Heart left ventricle (tissue), 16 donors: ENCODE data around the gene FXYD2. TPM values are rescaled to one million over a fixed set of nuclear protein-coding genes. Genes with fewer than 3 reads are reported as not detected.
A peak's percentile ranks its signal among the peaks of the same experiment; 100 is the strongest.
"Not testable (repeated sequence)": the region's sequence is repeated elsewhere in the genome, so short reads cannot be mapped to it uniquely, and the experiment has no call there.

Source experiments
- ATAC-seq, 4 donors: fragments of 200-7000 bp; cut with Tn5 transposase; one replicate each; pipeline ENCODE4 v1.9.1; 2020 to 2022; ENCODE audit warnings: moderate library complexity in 4 of 4, mild to moderate bottlenecking in 3 of 4, moderate number of reproducible peaks in 1 of 4
- DNase-seq, 5 donors: peaks; one replicate each; pipeline ENCODE4 v3.0.0-alpha.2; 2020
- H3K27ac ChIP-seq, 12 donors: fragments of 200-600 bp; sonication (generic) in 4 of 12; one replicate each; pipeline versions ENCODE4 v1.5.0 to v1.8.0; 2016 to 2022; ENCODE audit warnings: mild to moderate bottlenecking in 2 of 12
- H3K27me3 ChIP-seq, 9 donors: fragments of 200-600 bp; sonication (generic) in 2 of 9; one replicate each; pipeline versions ENCODE4 v1.5.1 to v1.8.0; 2016 to 2022; ENCODE audit warnings: mild to moderate bottlenecking in 3 of 9
- H3K36me3 ChIP-seq, 9 donors: fragments of 200-600 bp; sonication (generic) in 2 of 9; one replicate each; pipeline versions ENCODE4 v1.5.0 to v1.8.0; 2018 to 2022; ENCODE audit warnings: mild to moderate bottlenecking in 2 of 9
- H3K4me1 ChIP-seq, 12 donors: fragments of 200-600 bp; sonication (generic) in 4 of 12; one replicate each; pipeline versions ENCODE4 v1.5.0 to v1.8.0; 2016 to 2022; ENCODE audit warnings: mild to moderate bottlenecking in 3 of 12
- H3K4me3 ChIP-seq, 12 donors: fragments of 200-600 bp; sonication (generic) in 4 of 12; one replicate each; pipeline versions ENCODE4 v1.5.0 to v1.8.0; 2017 to 2022; ENCODE audit warnings: mild to moderate bottlenecking in 9 of 12, moderate library complexity in 4 of 12
- H3K9me3 ChIP-seq, 12 donors: fragments of 200-600 bp; sonication (generic) in 4 of 12; one replicate each; pipeline versions ENCODE4 v1.5.0 to v1.8.0; 2016 to 2022; ENCODE audit warnings: mild to moderate bottlenecking in 1 of 12
- POLR2A ChIP-seq, 2 donors: fragments of 450-650 bp; IDR thresholded peaks; one replicate each; pipeline ENCODE4 v1.6.1; 2017; ENCODE audit warnings: antibody characterized with exemption in 2 of 2, mild to moderate bottlenecking in 2 of 2, moderate library complexity in 2 of 2
- WGBS, 4 donors: extraction: QIAGEN DNeasy Blood & Tissue Kit in 2 of 4; methylation state at CpG; one replicate each; pipeline versions ENCODE4 v1.1.5 to v1.1.7; 2013 to 2018; 5-methylcytosine and 5-hydroxymethylcytosine counted together
- intact Hi-C, 10 donors: fragments of 100-400 bp; cut with DNase I; formaldehyde crosslinking; loops; one replicate each; pipeline versions ENCODE4 v1.11.1 to v1.14.2; 2022
- polyA plus RNA-seq, 2 donors: library from polyadenylated mRNA; stranded (reverse); fragments of 200-250 nt; gene quantifications; one replicate each; pipeline ENCODE4 v1.2.3, GENCODE V29; 2013
- total RNA-seq, 9 donors: library from RNA; depleted of rRNA in 2 of 9; stranded (reverse); fragments of >200 nt in 2 of 9; fragmentation: NEBNext Ultra II Directional in 3 of 9; extraction: Animal tissue kit (Norgen Biotek cat#: 25700) in 3 of 9; gene quantifications; one replicate each; pipeline versions ENCODE4 v1.1.0 to v1.2.4, GENCODE V29; 2016 to 2023
- TF ChIP-seq, protein P1 (sequence below), 12 donors: fragments of 200-600 bp; sonication (generic) in 4 of 12; IDR thresholded peaks; one replicate each; pipeline versions ENCODE4 v1.5.0 to v1.8.0; 2018 to 2022; ENCODE audit warnings: antibody characterized with exemption in 12 of 12, mild to moderate bottlenecking in 5 of 12
- donor health status: ischemic (EF 13 %, LVEDD 7.1; RV severe dilation, severe dysfunction).
- donor health status: healthy with polysubstance abuse.
- donor health status: DM: no; HTN: yes; CAD: no.
- donor health status: DM: no; HTN: no; CAD: no.
- donor health status: ischemic (EF 25% LVEDD 6.9; RV normal size, moderate dysfunction).
- donor health status: ischemic (EF 25% LVEDD 5.7; RV mildly dilated, moderate dysfunction).
- donor health status: healthy.
- donor health status: DM: yes; HTN: yes; CAD: no.
- donor health status: ischemic (EF 35%, LVEDD 5.7; RV mildly dilated, moderate dysfunction).
- donor health status: nonischemic (EF 11% LVEDD 7.7; RV severe dilation, severe dysfunction).
- donor health status: DM: yes; HTN: yes; CAD: no.
- donor health status: PGD.
- donor health status: ischemic (EF 29% LVEDD 5.4; RV normal size, mild dysfunction).
- donor health status: nonischemic (EF 23%, LVEDD 6.1; RV moderate dilation, normal function).

The FXYD2 gene
- total and polyA plus RNA-seq, 11 donors, result 0.48 to 2.7 (median 1.8) TPM; not detected in 1

- intact Hi-C loops, result no loop called here
- H3K4me1 ChIP-seq, result peaks cover 4 to 82% (median 50%) of the 10 kb centered on the region in 12 donors
- H3K27ac ChIP-seq, result peak overlapping the region; percentile 31 to 92 (median 61)
- no peaks in the 10 kb centered on the region for H3K9me3 ChIP-seq
- WGBS, 4 donors, result 24 to 51% (median 38%) methylated on average over 4 of the region's 4 CpGs
- ATAC-seq (peak in 2 of 4 donors; percentile 10 to 20), DNase-seq (no peak)
- TF ChIP-seq POLR2A (IDR thresholded peaks at IDR 0.05), result no peak
- TF ChIP-seq, protein P1, sequence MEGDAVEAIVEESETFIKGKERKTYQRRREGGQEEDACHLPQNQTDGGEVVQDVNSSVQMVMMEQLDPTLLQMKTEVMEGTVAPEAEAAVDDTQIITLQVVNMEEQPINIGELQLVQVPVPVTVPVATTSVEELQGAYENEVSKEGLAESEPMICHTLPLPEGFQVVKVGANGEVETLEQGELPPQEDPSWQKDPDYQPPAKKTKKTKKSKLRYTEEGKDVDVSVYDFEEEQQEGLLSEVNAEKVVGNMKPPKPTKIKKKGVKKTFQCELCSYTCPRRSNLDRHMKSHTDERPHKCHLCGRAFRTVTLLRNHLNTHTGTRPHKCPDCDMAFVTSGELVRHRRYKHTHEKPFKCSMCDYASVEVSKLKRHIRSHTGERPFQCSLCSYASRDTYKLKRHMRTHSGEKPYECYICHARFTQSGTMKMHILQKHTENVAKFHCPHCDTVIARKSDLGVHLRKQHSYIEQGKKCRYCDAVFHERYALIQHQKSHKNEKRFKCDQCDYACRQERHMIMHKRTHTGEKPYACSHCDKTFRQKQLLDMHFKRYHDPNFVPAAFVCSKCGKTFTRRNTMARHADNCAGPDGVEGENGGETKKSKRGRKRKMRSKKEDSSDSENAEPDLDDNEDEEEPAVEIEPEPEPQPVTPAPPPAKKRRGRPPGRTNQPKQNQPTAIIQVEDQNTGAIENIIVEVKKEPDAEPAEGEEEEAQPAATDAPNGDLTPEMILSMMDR (IDR thresholded peaks at IDR 0.05), result no peak
- H3K4me3 ChIP-seq, result no peak overlapping the region
- peaks cover 0 to 6% (median 0%) of the 10 kb centered on the region in 9 donors for H3K36me3 ChIP-seq
- peaks cover 0 to 4% (median 0%) of the 10 kb centered on the region in 9 donors for H3K27me3 ChIP-seq
These were observed 45.1 kb upstream of the FXYD2 start for GRCh38 chr11:117869604-117870003.

GRCh38 chr11:117868815-117869561, 44.4 kb upstream of the FXYD2 start:
- H3K27me3 ChIP-seq, result peaks cover 0 to 2% (median 0%) of the 10 kb centered on the region in 9 donors
- peaks cover 4 to 82% (median 46%) of the 10 kb centered on the region in 12 donors for H3K4me1 ChIP-seq
- H3K4me3 ChIP-seq, result no peak overlapping the region
- H3K9me3 ChIP-seq, result no peaks in the 10 kb centered on the region
- peak overlapping the region; percentile 31 to 92 (median 61) for H3K27ac ChIP-seq
- no peak for DNase-seq
- peak in 1 of 4 donors; percentile 23 for ATAC-seq
- H3K36me3 ChIP-seq, result peaks cover 0 to 6% (median 0%) of the 10 kb centered on the region in 9 donors
- intact Hi-C loops, result no loop called here
- 73 to 80% (median 77%) methylated on average over 17 of the region's 17 CpGs for WGBS, 4 donors
- TF ChIP-seq, protein P1 (IDR thresholded peaks at IDR 0.05), result no peak
- no peak for TF ChIP-seq POLR2A (IDR thresholded peaks at IDR 0.05)

DNA sequence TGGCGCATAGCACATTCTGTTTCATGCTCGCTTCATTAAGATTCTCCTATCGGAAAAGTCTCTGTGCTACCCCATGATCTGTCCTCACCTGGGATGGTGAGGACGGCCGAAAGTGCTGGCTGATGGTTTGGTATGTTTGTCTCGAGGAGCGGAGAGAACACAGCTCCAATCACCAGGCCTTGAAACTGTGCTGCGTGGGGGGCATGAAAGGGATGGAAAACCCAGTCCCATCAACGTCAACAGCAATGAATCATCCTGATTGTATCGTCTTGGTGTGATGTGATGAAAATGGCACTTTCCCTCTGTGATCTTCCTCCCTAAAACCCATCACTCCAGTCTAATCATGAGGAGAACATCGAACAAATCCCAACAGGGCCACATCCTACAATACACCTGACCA, 43.5 kb upstream of the FXYD2 start:
- WGBS, 4 donors, result 74 to 82% (median 76%) methylated on average over 11 of the region's 11 CpGs
- Histone ChIP-seq H3K27me3 (peaks cover 0 to 2% (median 0%) of the 10 kb centered on the region in 9 donors), H3K4me1 (peaks cover 4 to 82% (median 43%) of the 10 kb centered on the region in 12 donors), H3K9me3 (no peaks in the 10 kb centered on the region), H3K27ac (peak overlapping the region in 2 of 12 donors; percentile 39 to 92), H3K36me3 (peaks cover 0 to 6% (median 0%) of the 10 kb centered on the region in 9 donors), H3K4me3 (no peak overlapping the region)
- TF ChIP-seq, protein P1 (IDR thresholded peaks at IDR 0.05), result no peak
- ATAC-seq (no peak), DNase-seq (no peak)
- intact Hi-C loops, result no loop called here

GRCh38 chr11:117866526-117866925, 42.0 kb upstream of the FXYD2 start:
- H3K27ac ChIP-seq, result peak overlapping the region in 1 of 12 donors; percentile 92
- WGBS, 4 donors, result 39 to 44% (median 42%) methylated on average over 5 of the region's 5 CpGs
- DNase-seq, result no peak
- intact Hi-C loops, result no loop called here
- ATAC-seq, result peak in 1 of 4 donors; percentile 66
- H3K27me3 ChIP-seq, result peaks cover 0 to 2% (median 0%) of the 10 kb centered on the region in 9 donors
- H3K36me3 ChIP-seq, result peaks cover 0 to 6% (median 0%) of the 10 kb centered on the region in 9 donors
- TF ChIP-seq, protein P1 (IDR thresholded peaks at IDR 0.05), result no peak
- no peak for TF ChIP-seq POLR2A (IDR thresholded peaks at IDR 0.05)
- H3K4me1 ChIP-seq, result peaks cover 17 to 82% (median 45%) of the 10 kb centered on the region in 12 donors
- H3K4me3 ChIP-seq, result no peak overlapping the region
- H3K9me3 ChIP-seq, result no peaks in the 10 kb centered on the region

DNA sequence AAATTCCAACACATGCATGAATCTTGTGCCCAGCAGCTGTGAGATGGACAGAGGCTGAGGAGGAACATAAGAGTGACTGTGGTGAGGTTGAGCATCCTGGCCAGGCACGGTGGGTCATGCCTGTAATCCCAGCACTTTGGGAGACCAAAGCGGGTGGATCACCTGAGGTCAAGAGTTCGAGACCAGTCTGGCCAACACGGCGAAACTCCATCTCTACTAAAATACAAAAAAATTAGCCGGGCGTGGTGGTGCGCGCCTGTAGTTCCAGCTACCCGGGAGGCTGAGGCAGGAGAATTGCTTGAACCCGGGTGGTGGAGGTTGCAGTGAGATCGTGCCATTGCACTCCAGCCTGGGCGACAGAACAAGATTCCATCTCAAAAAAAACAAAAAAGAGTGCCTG, 41.0 kb upstream of the FXYD2 start:
- intact Hi-C loops, result not testable (repeated sequence)

More for the DNA sequence above, 41.0 kb upstream of the FXYD2 start:
- 92 to 96% (median 95%) methylated on average over 13 of the region's 13 CpGs for WGBS, 4 donors
- H3K9me3 ChIP-seq, H3K27me3 ChIP-seq, DNase-seq, H3K4me3 ChIP-seq, ATAC-seq, H3K36me3 ChIP-seq: not testable (repeated sequence)
- H3K27ac ChIP-seq, result peak overlapping the region in 1 of 12 donors; percentile 92
- H3K4me1 ChIP-seq, result peaks cover 18 to 82% (median 53%) of the 10 kb centered on the region in 12 donors
